HuH-7.5 (cell line): Measurements from ENCODE around the gene SLC52A1.

Experiments
- DNase-seq: peaks from one replicate; pipeline ENCODE4 v3.0.0; 2011; ENCODE audit warnings: low spot score

SLC52A1 gene

DNA sequence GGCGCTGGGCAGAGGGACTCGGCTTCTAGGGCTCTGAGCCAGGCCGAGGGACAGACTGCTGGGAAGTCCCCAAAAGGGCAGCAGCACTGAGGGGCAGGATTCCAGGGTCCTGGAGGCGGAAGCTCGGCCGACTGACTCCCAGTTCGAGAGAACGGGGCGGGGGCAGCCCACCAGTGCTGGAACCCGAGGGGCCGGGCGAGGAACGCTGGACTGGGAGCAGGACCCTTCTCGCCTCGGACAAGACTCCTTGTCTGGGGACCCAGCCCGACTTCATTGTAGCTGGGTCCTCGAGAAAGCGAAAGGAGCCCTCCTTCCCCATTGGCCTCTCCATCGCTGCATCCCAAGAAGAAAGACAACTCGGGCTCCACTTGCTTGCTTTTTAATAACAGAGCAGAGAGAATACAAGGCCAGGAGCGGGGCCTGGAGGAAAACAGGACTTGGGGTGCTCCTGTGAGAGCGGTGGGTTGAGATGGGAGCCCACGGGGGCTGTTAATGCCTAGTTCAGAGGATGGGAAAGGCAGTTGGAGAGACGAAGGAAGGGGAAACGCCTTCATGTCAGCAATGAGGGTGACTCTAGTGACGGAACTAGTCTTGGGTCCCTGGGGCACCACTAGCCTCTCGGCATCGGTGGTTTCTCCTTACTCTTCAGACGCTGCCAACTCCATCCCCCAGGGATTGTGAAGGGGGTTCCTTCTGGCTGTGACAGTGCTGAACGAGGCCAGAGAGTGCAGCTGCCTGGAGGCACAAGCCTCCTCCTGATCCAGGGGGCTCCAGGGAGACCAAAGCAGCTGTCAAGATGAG lies 47.3 kb downstream of the SLC52A1 start:
- DNase-seq, result no peak

DNA sequence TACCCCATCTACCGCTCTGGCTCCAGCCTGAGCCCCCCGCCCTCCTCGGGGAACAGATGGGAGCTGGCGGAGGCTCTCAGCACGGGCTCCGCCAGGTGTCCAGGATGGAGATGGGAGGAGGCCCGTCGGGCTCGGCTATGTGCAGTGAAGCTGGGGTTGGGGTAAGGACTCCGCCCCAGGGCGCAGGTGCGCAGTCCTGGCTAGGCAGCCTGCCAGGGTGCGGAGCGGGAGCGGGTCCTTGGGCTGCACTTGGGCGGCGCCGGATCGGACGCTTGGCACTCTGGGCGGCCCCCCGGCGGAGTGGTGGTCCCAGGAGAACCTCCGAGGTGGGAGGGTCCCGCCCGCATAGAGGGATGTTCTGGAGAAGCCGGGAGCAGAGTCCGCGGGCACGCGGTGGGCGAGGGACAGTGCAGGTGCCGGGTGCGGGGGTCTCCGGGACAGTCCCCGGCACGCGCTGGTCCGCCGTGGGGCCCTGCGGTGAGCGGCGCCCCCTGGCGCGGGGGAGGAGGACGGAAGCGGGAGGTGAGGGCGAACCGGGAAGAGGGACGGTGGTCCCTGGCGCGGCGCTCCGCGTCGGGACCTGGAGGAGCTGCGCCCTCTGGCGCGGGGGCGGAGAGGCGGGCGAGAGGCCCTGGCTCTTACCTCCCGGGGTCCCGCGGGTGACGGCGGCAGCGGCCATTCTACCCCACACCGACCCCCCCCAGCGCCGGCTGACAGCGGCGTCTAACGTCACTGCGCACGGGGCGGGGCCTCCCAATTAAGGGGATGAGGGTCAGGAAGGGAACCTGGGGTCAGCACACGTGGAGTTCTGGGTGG lies 48.1 kb downstream of the SLC52A1 start, which contains the start of gene CAMTA2:
Gene CAMTA2 (minus strand): TSS at position 725 of the 816 bp plus-strand sequence. CDS start 1,453 bp downstream, outside the sequence.
- peak; percentile 72 for DNase-seq

GRCh38 chr17:4986403-4986802 lies 48.8 kb downstream of the SLC52A1 start:
- no peak for DNase-seq
